GM19395 (cell line): ENCODE measurements around the gene PBX3.

Source experiments
- ATAC-seq: cut with Tn5 transposase; IDR thresholded peaks from one replicate; pipeline ENCODE4 v1.9.1; 2021; ENCODE audit warnings: mild to moderate bottlenecking, moderate library complexity; ENCODE audit not compliant: unreplicated experiment

PBX3 gene

DNA sequence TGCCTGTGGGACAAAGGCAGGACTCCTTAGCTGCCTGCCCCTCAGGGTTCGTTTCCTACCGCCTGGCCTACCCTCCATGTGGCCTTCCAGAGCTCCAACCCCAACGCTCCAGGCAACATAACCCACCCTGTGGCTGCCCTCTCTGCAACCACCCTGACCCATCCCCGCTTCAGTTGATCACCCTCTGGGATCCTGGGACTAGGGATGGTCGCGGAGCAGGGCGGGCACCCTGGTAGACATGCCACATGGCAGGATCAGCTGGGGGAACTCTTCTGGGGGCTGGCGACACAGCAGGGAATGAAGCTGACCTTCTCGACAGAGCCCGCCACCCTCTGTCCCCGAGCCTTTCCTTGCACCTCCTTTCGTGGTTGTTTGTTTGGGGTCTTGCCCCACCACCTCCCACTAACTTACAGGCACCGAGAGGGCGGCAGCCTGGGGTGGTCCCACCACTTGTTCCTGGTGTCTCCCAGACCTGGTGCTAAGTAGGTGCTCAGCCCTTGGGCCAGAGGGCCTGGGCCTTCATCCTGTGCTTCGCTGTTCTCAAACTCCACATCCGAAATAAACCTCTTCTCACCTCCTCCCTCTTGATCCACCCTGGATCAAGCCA is 243.1 kb downstream of the PBX3 start:
- no peak for ATAC-seq

DNA sequence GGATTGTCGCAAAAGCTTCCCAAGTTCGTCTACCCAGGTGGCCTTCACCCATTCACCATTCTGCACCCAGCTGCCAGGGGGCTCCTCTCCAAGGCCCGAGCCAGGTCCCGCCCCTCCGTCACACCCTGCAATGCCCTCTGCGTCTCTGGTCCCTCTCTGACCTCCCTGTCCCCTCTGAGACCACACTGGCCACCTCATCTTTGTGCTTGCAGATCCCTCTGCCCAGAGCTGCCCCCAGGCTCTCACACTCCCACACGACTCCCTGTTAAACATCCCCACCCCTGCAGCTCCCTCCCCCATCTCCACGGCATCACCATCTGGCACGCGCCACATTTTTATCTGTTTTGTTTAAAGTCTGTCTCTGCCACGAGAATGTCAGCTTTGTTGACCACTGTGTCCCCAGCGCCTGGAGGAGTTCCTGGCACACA is 243.6 kb downstream of the PBX3 start:
- no peak for ATAC-seq

DNA sequence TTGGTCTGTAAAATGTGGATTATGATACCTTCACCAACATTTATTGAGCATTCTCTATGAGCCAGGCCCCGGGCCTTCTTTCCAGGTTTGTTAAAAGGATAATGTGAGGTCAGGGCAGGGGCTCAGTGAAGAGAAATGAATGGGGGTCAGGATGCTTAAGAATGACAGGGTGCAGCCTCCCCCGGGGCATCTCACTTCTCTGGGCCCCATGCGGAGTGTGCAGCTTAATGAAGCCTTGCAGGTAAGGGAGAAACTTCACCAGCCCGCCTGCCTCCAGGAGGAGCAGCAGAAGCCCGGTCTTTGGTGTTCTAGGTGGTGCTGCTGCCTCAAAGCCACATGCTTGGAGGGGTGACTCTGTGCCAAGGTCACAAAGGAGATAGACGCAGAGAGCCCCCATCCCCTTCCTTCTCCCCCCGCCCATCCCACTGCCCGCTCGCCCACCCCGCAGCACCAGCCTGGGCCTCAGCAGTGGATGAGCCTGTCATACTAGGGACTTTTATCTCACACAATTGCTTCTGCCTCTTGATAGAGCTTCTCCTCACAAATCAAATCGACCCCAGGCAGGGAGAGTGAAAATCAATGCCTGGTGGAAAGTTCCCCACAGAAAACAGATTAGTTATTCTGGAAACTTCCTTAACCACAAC is 244.8 kb downstream of the PBX3 start:
- no peak for ATAC-seq

DNA sequence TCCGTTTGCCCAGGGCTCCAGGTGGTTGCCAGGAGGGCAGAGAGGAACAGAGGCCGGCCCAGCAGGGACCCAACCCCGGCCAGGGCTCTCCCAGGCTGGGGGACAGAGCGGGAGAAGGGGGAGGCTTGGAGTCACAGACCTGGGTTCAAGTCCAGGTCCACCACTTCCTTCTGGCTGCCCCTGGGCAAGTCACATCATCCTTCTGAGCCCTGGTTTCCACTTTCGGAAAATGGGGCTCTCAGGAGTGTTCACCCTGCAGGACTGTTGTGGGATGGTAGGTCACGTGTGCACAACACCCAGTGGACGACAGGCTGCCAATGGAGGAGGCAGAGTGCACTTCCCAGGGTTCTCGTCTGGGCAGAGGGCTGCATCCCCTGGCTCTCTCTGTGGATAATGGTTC is 245.4 kb downstream of the PBX3 start:
- ATAC-seq = no peak

DNA sequence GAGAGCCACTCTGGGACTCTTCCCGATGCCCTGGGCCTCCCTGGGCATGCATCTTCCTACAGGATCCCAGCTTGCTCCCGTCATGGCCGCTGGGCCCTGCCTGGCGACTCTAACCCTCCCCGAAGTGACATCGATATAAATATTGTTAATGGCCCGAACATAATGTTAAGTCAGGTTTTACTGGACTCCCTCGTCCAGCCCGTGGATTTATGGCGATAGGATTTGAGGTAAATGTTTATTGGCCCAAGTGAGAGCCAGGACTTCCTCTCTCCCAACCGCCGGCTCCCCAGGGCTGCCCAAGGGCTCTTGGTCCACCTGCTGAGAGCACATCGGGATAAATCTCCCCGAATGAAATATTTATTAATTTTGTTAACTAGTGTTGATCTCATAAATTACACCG is 246.3 kb downstream of the PBX3 start:
- no peak for ATAC-seq

DNA sequence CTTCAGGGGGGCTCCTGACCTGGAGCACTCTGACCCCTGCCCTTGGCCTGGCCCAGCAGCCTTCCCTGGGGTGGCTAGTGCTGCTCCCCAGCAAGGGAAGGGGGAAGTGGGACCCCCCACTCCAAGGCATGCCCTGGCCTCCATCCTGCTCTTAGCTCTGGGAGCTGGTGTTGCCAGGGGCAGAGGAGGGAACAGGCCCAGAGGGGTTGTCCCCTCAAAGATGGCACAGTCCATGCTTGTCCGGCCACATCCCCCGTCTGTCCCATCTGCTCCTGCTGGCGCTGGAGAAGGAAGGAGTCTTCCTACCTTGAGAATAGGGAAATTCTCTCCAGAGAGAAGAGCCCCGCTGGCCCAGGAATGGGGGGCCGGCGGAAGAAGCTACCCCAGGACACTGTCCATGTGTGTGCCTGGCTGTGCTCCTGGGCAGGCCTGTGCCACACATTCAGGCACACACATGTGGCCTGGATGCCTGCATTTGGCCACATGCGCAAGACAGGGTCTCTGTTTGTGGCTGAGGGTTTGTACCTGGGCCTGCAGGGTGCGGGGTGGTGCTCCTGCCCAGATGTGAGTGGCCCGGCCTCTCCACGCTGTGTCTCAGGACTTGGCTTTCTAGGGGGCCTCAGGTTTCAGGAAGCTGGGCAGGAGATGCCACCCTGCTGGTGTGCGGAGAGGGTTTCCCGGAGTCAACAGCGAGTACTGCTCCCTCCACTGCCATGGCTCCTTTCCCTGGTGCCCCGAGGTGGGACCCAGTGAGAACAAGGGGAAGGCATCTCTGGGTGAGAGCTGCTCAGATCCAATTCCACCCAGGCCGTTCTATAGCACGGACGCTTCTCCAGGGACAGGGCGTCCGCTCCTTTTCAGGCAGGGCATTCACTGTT is 247.1 kb downstream of the PBX3 start:
- ATAC-seq = no peak

DNA sequence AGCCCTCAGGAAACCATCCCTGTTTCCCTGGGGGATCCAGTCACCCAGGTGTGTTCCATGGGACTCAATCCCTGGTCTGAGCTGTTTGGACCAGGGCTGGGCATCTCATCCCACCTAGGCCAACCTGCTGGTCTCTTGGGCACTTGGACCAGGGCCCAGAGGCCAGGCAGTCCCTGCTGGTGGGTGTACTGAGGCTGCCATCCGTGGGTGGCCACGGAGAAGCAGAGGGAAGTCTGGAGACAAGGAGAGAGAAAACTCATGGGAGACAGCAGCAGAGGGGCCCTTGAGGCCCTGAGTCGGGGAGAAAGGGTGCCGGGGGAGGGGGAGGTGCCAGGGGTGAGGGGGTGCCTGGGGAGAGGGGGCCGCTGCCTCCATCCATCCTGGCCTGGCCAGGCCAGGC is 247.8 kb downstream of the PBX3 start:
- ATAC-seq = no peak

DNA sequence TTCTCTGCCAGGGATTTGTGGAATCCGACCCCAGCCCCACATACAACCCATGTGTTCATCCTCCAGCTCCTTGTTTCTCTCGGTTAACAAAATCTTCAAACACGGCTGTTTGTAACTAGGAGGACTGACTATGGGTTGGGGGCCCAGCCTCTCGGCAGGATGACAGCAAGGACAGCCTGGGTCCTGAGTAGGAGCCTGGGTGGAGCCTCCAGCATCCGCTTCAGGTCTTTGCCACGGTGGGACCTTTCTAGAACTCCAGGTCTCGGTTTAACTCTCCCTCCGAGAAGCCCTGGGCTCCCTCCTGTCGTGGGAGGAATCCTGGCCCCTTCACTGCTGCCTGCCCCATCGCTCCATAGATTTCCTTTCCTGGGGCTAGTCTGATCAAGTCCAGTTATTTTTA is 248.5 kb downstream of the PBX3 start:
- ATAC-seq = no peak

DNA sequence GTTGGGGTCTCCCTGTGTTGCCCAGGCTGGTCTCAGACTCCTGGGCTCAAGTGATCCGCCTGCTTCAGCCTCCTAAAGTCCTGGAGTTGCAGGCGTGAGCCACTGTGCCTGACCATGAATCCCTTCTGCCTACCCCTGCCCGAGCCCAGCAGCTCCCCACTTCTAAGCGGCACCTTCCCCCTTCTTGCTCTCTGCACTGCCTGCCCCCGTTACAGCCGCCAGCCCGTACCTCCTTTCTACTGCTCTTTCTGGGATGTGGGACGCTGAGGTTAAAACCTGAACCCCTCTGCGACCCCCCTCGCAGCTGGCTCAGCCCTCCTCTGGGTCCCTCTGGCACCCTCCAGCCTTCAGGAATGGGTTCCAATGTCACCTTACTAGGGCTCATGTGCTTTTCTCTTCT is 249.6 kb downstream of the PBX3 start:
- ATAC-seq = no peak

DNA sequence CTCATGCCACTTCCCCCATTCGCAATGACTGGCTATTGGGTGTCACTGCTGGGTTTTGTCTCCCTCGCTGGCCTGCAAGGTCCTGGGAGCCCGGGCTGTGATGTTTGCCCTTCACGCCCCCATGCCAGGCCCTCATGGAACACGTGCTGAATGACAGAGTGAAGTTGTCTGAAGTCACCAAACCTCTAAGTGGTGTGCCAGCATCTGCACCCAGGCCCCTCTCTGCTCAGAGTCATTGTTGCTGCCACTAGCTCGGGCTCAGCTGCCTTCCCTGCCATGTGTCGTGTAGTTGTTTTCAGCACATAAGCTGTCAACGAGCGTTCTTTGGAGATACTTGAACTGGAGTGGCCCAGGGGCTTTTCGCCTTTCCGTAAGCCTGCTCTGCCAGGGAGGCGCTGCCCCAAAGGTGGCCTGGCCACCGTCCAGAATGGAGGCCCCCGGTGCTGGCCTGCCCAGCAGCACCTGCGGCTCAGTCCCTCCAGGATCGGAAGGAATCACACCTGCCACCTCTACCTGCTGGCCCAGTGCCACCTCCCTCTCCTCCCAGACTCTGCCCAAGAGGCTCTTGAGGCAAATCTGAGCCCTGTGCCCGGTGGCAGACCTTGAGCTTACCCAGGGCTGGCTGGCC is 250.1 kb downstream of the PBX3 start:
- no peak for ATAC-seq

DNA sequence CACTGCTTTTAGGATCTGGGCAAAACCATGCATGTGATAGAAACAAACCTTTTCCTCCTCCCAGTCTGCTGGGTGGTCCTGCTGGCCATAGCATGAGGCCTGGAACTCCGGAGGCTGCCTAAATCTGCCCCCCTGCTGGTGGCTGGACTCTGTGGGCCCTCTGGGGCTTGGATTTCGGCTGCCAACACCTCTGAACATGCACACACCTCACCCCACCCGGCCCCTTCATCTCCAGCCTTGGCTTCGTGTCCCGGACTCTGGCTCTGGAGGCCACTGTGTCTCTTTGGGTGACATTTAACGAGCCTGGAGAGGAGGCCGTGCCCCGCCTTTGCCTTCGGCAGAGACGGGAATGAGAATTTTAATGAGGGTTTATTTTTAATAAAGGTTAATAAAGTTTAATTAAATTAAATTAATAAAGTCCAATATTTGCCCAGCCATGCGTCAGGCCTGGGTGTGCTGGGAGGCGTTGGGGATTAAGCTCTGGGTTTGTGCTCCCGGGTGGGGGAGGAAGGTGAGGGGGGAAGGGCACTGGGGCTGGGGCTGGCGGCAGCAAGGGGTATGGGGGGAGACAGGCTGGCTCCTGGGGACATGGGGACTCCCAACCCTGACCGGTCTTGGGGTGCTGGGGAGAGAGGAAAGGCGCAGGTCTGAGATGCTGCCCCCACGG is 251.8 kb downstream of the PBX3 start:
- no peak for ATAC-seq

DNA sequence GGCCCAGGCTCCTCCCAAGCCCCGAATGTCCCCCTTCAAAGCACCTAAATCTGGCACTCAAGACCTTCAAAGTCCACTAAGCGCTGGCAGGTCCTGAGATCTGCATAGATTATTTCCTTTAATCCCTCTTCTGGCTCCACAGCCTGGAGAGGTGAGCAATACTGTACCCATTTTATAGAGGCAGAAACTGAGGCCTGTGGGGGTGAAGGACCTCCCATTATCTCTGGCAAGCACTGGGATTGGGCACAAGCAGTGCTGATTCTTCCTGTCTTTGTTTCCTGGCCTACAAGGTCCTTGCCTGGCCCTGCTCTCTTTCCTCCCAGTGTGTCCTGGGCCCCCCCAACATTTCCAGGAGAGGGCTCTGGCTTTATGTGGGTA is 252.3 kb downstream of the PBX3 start:
- no peak for ATAC-seq

DNA sequence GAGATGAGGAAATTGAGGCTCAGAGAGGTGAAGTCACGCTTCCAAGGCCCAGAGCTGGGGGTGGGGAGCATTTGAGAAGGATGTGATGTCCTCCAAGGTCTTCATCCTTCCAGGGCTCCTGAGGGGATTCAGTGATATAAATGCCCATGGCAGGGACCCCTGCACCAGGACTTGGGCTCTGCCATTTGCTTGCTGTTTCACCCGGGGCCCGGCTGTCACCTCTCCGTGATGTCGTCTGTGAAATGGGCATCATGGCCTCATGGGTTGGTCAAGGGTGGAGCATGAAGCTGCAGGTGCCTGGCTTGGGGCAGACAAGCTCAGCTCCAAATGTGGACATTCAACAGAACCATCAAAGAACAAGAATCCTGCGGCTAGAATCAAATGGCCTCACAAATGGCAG is 253.1 kb downstream of the PBX3 start:
- ATAC-seq = no peak

DNA sequence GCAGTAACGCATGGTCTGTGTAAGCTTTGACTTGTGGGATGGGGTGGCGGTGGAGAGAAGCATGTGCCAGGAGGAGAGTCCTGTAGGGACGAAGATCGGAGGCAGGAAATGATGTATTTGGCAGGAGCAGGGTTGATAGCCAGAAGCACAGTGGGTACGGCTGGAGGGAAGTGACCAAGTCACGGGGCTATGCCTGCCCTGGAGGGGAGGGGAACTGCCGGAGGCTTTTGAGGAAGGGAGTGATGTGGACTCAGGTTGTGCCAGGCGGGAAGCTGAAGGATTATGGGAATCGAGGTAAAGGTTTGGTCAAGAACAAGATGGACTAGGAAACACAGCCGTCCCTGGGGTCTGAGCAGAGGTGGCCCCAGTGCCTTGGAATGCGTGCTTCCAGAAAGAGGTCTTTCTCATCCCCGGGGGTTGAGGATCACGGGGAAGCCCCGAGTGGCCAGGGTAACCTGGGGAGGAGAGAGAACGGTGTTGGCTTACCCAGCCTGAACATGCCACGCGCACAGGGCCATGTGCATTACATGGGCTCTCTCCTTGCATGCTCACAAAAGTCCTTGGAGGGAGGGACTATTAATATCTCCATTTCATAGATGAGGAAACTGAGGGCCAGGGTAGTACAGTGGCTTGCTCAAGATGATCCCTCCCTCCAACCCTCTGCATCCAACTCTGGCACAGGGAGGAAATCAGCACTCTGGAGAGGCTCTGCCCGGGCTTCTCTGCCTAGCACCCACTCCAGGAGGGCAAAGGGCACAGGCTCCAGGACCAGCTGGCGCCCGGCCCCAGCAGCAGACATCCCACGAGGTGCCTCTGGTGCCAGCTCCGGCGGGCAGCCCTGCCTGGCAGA is 253.8 kb downstream of the PBX3 start:
- no peak for ATAC-seq

DNA sequence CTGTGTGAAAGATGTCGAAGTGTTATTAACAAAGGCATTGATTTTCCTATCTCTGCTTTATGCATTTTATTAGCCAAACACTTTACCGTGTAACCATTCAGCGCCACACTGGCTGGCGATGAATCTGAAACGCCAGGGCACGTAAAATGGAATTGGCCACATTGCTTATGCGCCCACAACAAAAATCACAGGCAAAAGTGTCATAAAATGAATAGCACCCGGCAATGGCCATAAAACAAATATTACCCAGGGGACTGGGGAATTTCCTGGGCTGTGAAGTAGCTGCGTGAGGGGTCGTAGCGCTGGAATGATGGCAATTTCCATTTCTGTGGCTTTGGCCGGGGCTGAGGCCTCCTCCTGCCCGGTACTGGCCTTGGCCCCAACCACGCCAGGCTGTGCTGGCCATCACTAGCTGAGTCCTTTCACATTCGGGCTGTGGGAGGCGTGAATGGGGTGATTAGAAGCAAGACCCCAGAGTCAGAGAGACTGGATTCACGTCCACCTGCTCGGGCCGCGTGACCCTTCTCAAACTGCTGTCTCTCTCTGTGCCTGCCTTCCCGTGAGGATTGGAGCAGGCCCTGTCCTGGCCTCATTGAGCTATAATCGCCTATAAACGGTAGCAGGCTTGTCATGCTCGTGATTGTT is 254.5 kb downstream of the PBX3 start:
- ATAC-seq = no peak

DNA sequence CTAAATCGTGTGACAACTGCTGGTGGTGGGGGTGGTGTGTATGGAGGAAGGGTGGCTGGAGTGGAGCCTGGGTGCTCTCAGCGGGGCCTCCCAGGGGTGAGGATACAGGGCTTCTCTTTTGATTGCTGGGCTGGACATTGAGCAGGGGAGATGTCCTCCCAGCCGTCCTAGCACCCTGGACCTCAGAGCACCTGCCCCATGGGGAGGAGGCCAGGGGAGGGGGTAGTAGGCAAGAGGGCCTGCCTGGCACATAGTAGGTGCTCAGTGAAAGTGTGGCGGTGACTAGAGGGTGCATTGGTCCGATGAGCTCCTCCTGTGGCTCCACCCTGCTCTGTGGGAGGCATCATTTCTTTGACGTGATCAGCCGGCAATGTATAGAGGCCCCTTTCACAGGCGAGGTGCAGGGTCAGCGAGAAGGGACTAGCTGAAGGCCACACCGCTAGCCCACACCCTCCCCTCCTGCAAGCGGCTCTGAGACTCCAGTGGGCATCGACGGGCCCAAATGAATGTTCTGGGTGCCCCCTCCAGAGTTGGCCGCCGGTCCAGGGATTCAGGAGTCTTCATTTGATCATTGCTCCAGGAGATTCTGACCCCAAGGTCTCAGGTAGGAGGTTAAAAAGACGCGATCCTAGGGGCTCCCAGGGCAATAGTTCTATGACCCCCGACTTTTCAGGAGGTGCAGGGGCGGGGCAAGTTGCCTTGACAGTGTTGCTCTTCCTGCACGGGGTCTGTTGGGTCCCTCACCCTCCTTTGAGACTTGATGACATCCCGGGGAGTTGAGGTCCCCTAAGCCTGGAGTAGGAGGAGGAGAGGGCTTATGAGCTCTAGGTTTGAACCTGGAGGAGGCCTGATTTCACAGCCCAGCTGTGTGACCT is 255.5 kb downstream of the PBX3 start:
- no peak for ATAC-seq

DNA sequence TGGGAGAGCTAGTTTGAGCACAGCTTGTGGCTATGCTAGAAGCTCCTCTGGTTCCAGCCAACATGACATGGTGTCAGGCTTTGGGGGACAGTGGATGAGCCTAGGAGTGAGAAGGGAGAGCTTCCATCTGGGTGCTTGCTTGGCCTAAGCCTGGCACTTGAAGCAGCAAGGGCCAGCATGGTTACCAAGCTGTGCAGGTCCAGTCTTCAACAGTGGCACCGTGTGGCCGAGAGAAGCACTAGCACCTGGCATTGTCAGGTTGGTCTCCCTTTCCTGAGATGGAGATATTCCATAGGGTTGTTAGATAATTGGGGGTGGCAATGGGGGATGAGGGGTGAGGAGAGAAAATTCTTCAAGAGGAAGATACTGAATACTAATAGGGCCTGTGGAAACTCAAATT is 261.9 kb downstream of the PBX3 start:
- no peak for ATAC-seq

DNA sequence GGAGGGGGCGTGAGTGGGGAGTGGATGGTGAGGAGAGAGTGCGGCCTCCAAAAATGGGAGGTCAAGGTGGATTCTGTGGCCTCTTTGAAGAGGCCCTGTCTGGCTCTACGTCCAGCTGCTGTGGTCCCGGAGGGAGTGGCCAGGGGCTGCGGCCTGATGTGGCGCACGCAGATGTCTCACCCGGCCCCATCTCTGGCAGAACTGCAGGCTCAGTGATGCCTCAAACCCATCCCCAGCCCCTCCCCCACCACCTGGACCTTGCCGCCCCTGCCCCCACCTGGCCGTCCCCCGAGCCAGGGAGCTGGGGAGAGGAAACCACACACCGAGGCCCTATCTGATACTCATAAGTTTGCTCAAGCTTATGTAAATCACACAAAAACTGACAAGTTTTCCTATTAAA is 267.6 kb downstream of the PBX3 start:
- no peak for ATAC-seq

DNA sequence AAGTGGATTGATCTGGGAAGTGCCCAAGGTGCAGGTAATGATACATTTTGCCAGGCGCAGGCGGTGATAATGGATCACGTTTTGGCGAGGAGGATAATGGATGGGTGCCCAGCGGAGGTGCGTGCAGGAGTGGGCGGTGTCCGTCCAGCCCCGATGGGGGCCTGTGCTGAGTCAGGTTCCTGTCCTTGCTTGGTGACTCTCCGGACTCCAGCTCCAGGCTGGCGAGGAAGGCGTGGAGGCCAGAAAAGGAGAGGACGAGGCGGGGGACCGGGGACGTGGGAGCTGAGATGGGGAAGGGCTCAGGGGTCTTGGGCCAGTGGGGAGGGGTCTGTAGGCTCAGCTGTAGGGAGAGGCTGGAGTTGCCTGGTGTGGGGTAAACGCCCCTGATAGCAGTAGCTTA is 268.3 kb downstream of the PBX3 start:
- no peak for ATAC-seq
